K562 (cell line): ENCODE data around the gene SERPINB7. TPM values are rescaled to one million over a fixed set of nuclear protein-coding genes. Genes with fewer than 3 reads are reported as not detected.

Experiments
- ATAC-seq: fragments of 200-7000 bp; cut with Tn5 transposase; 3 replicates; pipeline ENCODE4 v1.9.1; 2020; ENCODE audit warnings: moderate library complexity
- BruUV-seq: library from RNA; stranded (reverse); fragments of 400-500 nt; replicated peaks from 2 replicates; lab custom pipeline; 2021; lab: Mats Ljungman, UMichigan
- CTCF ChIA-PET: fragments of 300-600 bp; formaldehyde crosslinking; extraction: SDS; loops from one replicate; lab custom pipeline; 2021; ENCODE audit warnings: low intra/inter-chr PET ratio; lab: Yijun Ruan, JAX
- POLR2A ChIA-PET: fragments of 300-600, 350-650 bp; sonication (Branson Sonifier 250); formaldehyde crosslinking; extraction: SDS; loops from one replicate; lab custom pipeline; 2021; ENCODE audit warnings: antibody characterized with exemption, inconsistent platforms; lab: Yijun Ruan, JAX
- DNase-seq, 4 experiments: peaks; one replicate each; pipeline versions ENCODE4 v3.0.0 to v3.0.0-alpha.2; 2011 to 2018; ENCODE audit warnings: low spot score in 3 of 4, mixed read lengths in 3 of 4; ENCODE audit errors: extremely low read depth in 1 of 4
- FAIRE-seq: peaks from 2 replicates; lab custom pipeline; 2011; peaks lifted over from hg19 to GRCh38; lab: Jason Lieb, UNC
- H2AFZ ChIP-seq: 2 replicates; pipeline ENCODE4 v1.6.0; 2011; ENCODE audit warnings: low read depth, low read length, control low read depth, inconsistent platforms
- H3K27ac ChIP-seq: fragments of 200-600 bp; 3 replicates; pipeline ENCODE4 v1.8.0; 2011; ENCODE audit warnings: low read depth, mild to moderate bottlenecking, control low read depth, inconsistent platforms, low read length, moderate library complexity, mixed read lengths; ENCODE audit errors: extremely low read depth
- H3K27me3 ChIP-seq, 2 experiments: fragments of 300-600 bp in 1 of 2; 2 replicates in 1 of 2; 3 replicates in 1 of 2; pipeline versions ENCODE4 v1.6.0 to v1.8.0; 2011; ENCODE audit warnings: inconsistent platforms in 2 of 2, low read length in 2 of 2, mild to moderate bottlenecking in 1 of 2, mixed read lengths in 1 of 2, moderate library complexity in 1 of 2; ENCODE audit not compliant: control insufficient read depth in 2 of 2, insufficient read depth in 2 of 2
- H3K36me3 ChIP-seq: fragments of 300-600 bp; 3 replicates; pipeline ENCODE4 v1.8.0; 2011; ENCODE audit warnings: mild to moderate bottlenecking, low read length, inconsistent platforms; ENCODE audit not compliant: control insufficient read depth, insufficient read depth
- H3K4me1 ChIP-seq, 2 experiments: fragments of 200-600 bp in 1 of 2; replicated peaks in 1 of 2; 2 replicates in 1 of 2; 3 replicates in 1 of 2; pipeline versions ENCODE4 v1.5.1 to v1.8.0; 2011; ENCODE audit warnings: inconsistent platforms in 2 of 2, low read length in 2 of 2, mild to moderate bottlenecking in 1 of 2, mixed read lengths in 1 of 2, moderate library complexity in 1 of 2; ENCODE audit not compliant: control insufficient read depth in 2 of 2, insufficient read depth in 2 of 2
- H3K4me2 ChIP-seq: 2 replicates; pipeline ENCODE4 v1.6.1; 2011; ENCODE audit warnings: low read length, control low read depth, inconsistent platforms, mixed read lengths; ENCODE audit not compliant: insufficient read depth
- H3K4me3 ChIP-seq: fragments of 200-600 bp; sonication (generic), shearing (Covaris generic); 2 replicates; pipeline ENCODE4 v1.5.1; 2016; ENCODE audit warnings: control low read depth, inconsistent platforms
- H3K79me2 ChIP-seq: fragments of 200-600 bp; 3 replicates; pipeline ENCODE4 v1.8.0; 2011; ENCODE audit warnings: low read length, inconsistent platforms; ENCODE audit not compliant: control insufficient read depth, insufficient read depth
- H3K9ac ChIP-seq, 2 experiments: 2 replicates each; pipeline versions ENCODE4 v1.6.0 to v1.6.1; 2011; ENCODE audit warnings: low read depth in 2 of 2, low read length in 2 of 2, control low read depth in 1 of 2, inconsistent platforms in 1 of 2, mild to moderate bottlenecking in 1 of 2, mixed read lengths in 1 of 2; ENCODE audit not compliant: insufficient read depth in 1 of 2
- H3K9me1 ChIP-seq: one replicate; pipeline ENCODE4 v1.6.0; 2011; ENCODE audit warnings: inconsistent platforms, mild to moderate bottlenecking, low read length, moderate library complexity; ENCODE audit not compliant: control insufficient read depth, insufficient read depth
- H3K9me3 ChIP-seq: replicated peaks from 2 replicates; pipeline ENCODE4 v1.5.1; 2011; ENCODE audit warnings: low read depth, low read length, inconsistent platforms; ENCODE audit not compliant: control insufficient read depth, insufficient read depth
- H4K20me1 ChIP-seq: replicated peaks from 2 replicates; pipeline ENCODE4 v1.6.1; 2011; ENCODE audit warnings: low read length, inconsistent platforms, mixed read lengths; ENCODE audit not compliant: control insufficient read depth, insufficient read depth
- CHD1 ChIP-seq: fragments of 200-600 bp; sonication (generic); IDR thresholded peaks from one replicate; pipeline ENCODE4 v1.6.1; 2012; ENCODE audit warnings: mild to moderate bottlenecking, moderate library complexity, low read length, inconsistent platforms
- DEAF1 ChIP-seq: fragments of 450-650 bp; formaldehyde crosslinking; IDR thresholded peaks from 2 replicates; pipeline ENCODE4 v1.4.0; 2020; ENCODE audit warnings: mild to moderate bottlenecking, moderate library complexity
- ESRRB ChIP-seq: fragments of 250-450 bp; sonication (Bioruptor Pico); IDR thresholded peaks from 2 replicates; pipeline ENCODE4 v1.5.0; 2020; ENCODE audit warnings: mild to moderate bottlenecking, moderate library complexity, borderline replicate concordance
- ILF3 ChIP-seq: fragments of 450-650 bp; IDR thresholded peaks from 2 replicates; pipeline ENCODE4 v1.6.1; 2018; ENCODE audit warnings: antibody characterized with exemption, mild to moderate bottlenecking, moderate library complexity, borderline replicate concordance
- MGA ChIP-seq: fragments of 450-650 bp; IDR thresholded peaks from 2 replicates; pipeline ENCODE4 v1.6.1; 2016; ENCODE audit warnings: mild to moderate bottlenecking, moderate library complexity
- OTX1 ChIP-seq: fragments of 450-650 bp; formaldehyde crosslinking; IDR thresholded peaks from 2 replicates; pipeline ENCODE4 v1.4.0; 2022; ENCODE audit warnings: mild to moderate bottlenecking
- RBM15 ChIP-seq: fragments of 200-400 bp; formaldehyde crosslinking; IDR thresholded peaks from 2 replicates; pipeline ENCODE4 v1.6.1; 2018; ENCODE audit warnings: mild to moderate bottlenecking, low read length, moderate library complexity; ENCODE audit not compliant: insufficient read depth
- SRSF3 ChIP-seq: fragments of 200-400 bp; formaldehyde crosslinking; IDR thresholded peaks from 2 replicates; pipeline ENCODE4 v1.6.1; 2016; ENCODE audit warnings: mild to moderate bottlenecking, low read length, moderate library complexity; ENCODE audit not compliant: insufficient read depth
- TEAD1 ChIP-seq, 2 experiments: fragments of 450-650 bp in 1 of 2; sonication (generic) in 1 of 2; formaldehyde crosslinking; IDR thresholded peaks; 2 replicates each; pipeline versions ENCODE4 v1.4.0 to v1.8.0; 2020 to 2022; ENCODE audit warnings: mild to moderate bottlenecking in 2 of 2, missing genetic modification reagents in 1 of 2
- ZNF253 ChIP-seq: fragments of 250-450 bp; sonication (Bioruptor Pico); conservative IDR thresholded peaks from 2 replicates; pipeline ENCODE4 v1.6.1; 2021; ENCODE audit warnings: mild to moderate bottlenecking
- ZNF311 ChIP-seq: fragments of 250-450 bp; sonication (Bioruptor Pico); IDR thresholded peaks from 2 replicates; pipeline ENCODE4 v1.4.0; 2020; ENCODE audit warnings: mild to moderate bottlenecking, moderate library complexity
- in situ Hi-C: fragments of 300-500 bp; cut with MboI; formaldehyde crosslinking; loops from 4 replicates; pipeline ENCODE4 v1.15.0; 2018; ENCODE audit warnings: inconsistent platforms, mixed read lengths
- intact Hi-C: fragments of 100-400 bp; cut with micrococcal nuclease; formaldehyde crosslinking; loops from 2 replicates; pipeline ENCODE4 v1.14.2; 2022
- polyA plus RNA-seq, 8 experiments: library from polyadenylated mRNA; depleted of rRNA in 4 of 8; stranded (reverse) in 5 of 8; unstranded in 3 of 8; fragments of >200 nt; fragmentation: Nextera tagmentation in 2 of 8; fragmentation: Illumina TruSeq in 1 of 8; extraction: Ambion mirVana in 2 of 8; extraction: Trizol in 1 of 8; gene quantifications; 2 replicates each; pipeline versions ENCODE4 v1.2.1 to v1.2.3, GENCODE V29; 2011 to 2014; ENCODE audit warnings: inconsistent platforms in 1 of 8, missing spikeins in 1 of 8
- total RNA-seq, 7 experiments: library from RNA; depleted of rRNA in 6 of 7; stranded (reverse); fragments of >200 nt in 6 of 7; fragmentation: Illumina TruSeq in 2 of 7; extraction: Trizol in 2 of 7; gene quantifications; 2 replicates each; pipeline versions ENCODE4 v1.2.1 to v1.2.3, GENCODE V29; 2011 to 2021; ENCODE audit warnings: low replicate concordance in 1 of 7

The SERPINB7 gene
- total and polyA plus RNA-seq, 9 of the 15 experiments (the other 6 are each of a cell fraction or from before 2014, with no cell fraction given) = not detected

- H3K4me1 ChIP-seq = no peaks in the 10 kb centered on the region
- H3K9ac ChIP-seq = no peak overlapping the region
- H3K79me2 ChIP-seq = no peaks in the 10 kb centered on the region
- H3K9me3 ChIP-seq = no peaks in the 10 kb centered on the region
- no peak overlapping the region for H2AFZ ChIP-seq
- ATAC-seq = no peak
- ChIA-PET POLR2A (no interaction called here), CTCF (no interaction called here)
- intact Hi-C loops (no loop called here), in situ Hi-C loops (no loop called here)
- no peaks in the 10 kb centered on the region for H3K36me3 ChIP-seq
- H3K4me2 ChIP-seq = no peak overlapping the region
- no peak for FAIRE-seq
- no peak overlapping the region for H3K27ac ChIP-seq
- DNase-seq = no peak
- H3K9me1 ChIP-seq = no peaks in the 10 kb centered on the region
- no peaks in the 10 kb centered on the region for H4K20me1 ChIP-seq
- H3K4me3 ChIP-seq = no peak overlapping the region
- no TSS peak for BruUV-seq
- no peaks in the 10 kb centered on the region for H3K27me3 ChIP-seq
- no peak for TF ChIP-seq SRSF3
- TF ChIP-seq DEAF1 (CRISPR knock-in tag) = no peak
- no peak for TF ChIP-seq ESRRB
- no peak for TF ChIP-seq TEAD1 (CRISPR knock-in tag; IDR thresholded peaks at IDR 0.05)
- no peak for TF ChIP-seq ZNF253 (CRISPR knock-in tag)
- TF ChIP-seq RBM15 = no peak
- TF ChIP-seq ILF3 = no peak
- no peak for TF ChIP-seq MGA
- TF ChIP-seq OTX1 = no peak
- TF ChIP-seq CHD1 = no peak
- no peak for TF ChIP-seq ZNF311 (CRISPR knock-in tag)
These were observed 24.0 kb downstream of the SERPINB7 start for GRCh38 chr18:63799189-63799588.
